SK-N-SH treated with all-trans-retinoic acid at 6 μM for 48 hours (cell line): ENCODE results near the gene CYTH4.

Experiments used
- ARNTL ChIP-seq: fragments of 450-650 bp; formaldehyde crosslinking; IDR thresholded peaks from 2 replicates; pipeline ENCODE4 v1.5.0; 2020; ENCODE audit warnings: low read depth, mild to moderate bottlenecking, moderate library complexity, borderline replicate concordance
- CSDC2 ChIP-seq: fragments of 250-450 bp; sonication (Bioruptor Pico); IDR thresholded peaks from 2 replicates; pipeline ENCODE4 v1.5.0; 2020; ENCODE audit warnings: mild to moderate bottlenecking, moderate library complexity
- GLIS3 ChIP-seq: fragments of 250-450 bp; sonication (Bioruptor Pico); IDR thresholded peaks from 2 replicates; pipeline ENCODE4 v1.5.0; 2020; ENCODE audit warnings: mild to moderate bottlenecking, moderate library complexity
- PATZ1 ChIP-seq: fragments of 250-450 bp; sonication (Bioruptor Pico); IDR thresholded peaks from 2 replicates; pipeline ENCODE4 v1.8.0; 2020; ENCODE audit warnings: mild to moderate bottlenecking, moderate library complexity, borderline replicate concordance
- RARB ChIP-seq: fragments of 250-450 bp; sonication (Bioruptor Pico); IDR thresholded peaks from 2 replicates; pipeline ENCODE4 v1.8.0; 2021; ENCODE audit warnings: mild to moderate bottlenecking, moderate library complexity
- TCF4 ChIP-seq: fragments of 250-450 bp; sonication (Bioruptor Pico); IDR thresholded peaks from 2 replicates; pipeline ENCODE4 v1.8.0; 2021; ENCODE audit warnings: mild to moderate bottlenecking, moderate library complexity, borderline replicate concordance
- TOX ChIP-seq: fragments of 250-450 bp; sonication (Bioruptor Pico); IDR thresholded peaks from 2 replicates; pipeline ENCODE4 v1.8.0; 2021; ENCODE audit warnings: mild to moderate bottlenecking, moderate library complexity, borderline replicate concordance
- ZFP30 ChIP-seq: fragments of 450-650 bp; formaldehyde crosslinking; IDR thresholded peaks from 2 replicates; pipeline ENCODE4 v1.5.0; 2022; ENCODE audit warnings: mild to moderate bottlenecking, moderate library complexity
- ZNF8 ChIP-seq: fragments of 450-650 bp; formaldehyde crosslinking; IDR thresholded peaks from 2 replicates; pipeline ENCODE4 v1.5.0; 2020; ENCODE audit warnings: mild to moderate bottlenecking, moderate library complexity

- TF ChIP-seq TOX: no peak
- TF ChIP-seq PATZ1 (CRISPR knock-in tag): no peak
- TF ChIP-seq RARB (CRISPR knock-in tag): no peak
- TF ChIP-seq GLIS3 (CRISPR knock-in tag): no peak
- TF ChIP-seq ZFP30 (CRISPR knock-in tag): no peak
- no peak for TF ChIP-seq ZNF8 (CRISPR knock-in tag)
- no peak for TF ChIP-seq TCF4
- TF ChIP-seq CSDC2 (CRISPR knock-in tag): no peak
- no peak for TF ChIP-seq ARNTL (CRISPR knock-in tag)
Observed at GRCh38 chr22:37288521-37288920, 6.2 kb downstream of the CYTH4 start.
